ENCODE results near the gene NR4A1. TPM values are rescaled to one million over a fixed set of nuclear protein-coding genes. Genes with fewer than 3 reads are reported as not detected.

The NR4A1 gene
- total and polyA plus RNA-seq, 2 experiments from 2014 or later, result 13.7 to 24.1 TPM

DNA sequence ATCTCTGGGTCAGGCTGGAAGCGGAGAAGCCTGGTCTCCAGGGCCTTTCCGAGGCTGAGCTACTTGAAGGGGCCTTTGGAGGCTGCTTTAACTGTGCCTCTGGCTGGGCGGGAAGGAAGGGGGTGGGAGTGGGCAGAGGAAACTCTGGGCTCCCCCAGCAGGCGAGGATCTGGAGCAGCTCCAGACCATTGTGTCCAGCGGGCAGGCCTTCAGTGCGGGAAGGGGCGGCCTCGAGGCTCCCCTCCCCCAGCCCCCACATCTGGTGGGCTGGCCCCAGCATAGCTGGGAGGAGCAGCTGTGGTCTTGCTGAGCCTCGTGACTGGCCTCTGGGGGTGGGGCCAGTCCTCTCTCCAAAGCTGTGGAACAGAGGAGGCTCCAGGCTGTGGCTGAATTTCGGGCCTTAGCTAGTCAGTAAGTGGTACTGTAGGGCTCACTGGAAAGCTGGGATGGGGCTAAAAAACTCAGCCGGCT is 41.1 kb upstream of the NR4A1 start:
- TF ChIP-seq CTCF (IDR thresholded peaks at IDR 0.05; ENCODE audit: low read depth, low read length), result no peak
- Histone ChIP-seq H3K4me1 (ENCODE audit: low read depth) (peaks cover 17% of the 10 kb centered on the region), H3K4me3 (no peak overlapping the region), H3K36me3 (no peaks in the 10 kb centered on the region), H3K27me3 (peaks cover 23% of the 10 kb centered on the region), H3K27ac (peak overlapping the region; percentile 76), H3K9me3 (ENCODE audit: low read depth) (no peaks in the 10 kb centered on the region)
- peak; percentile 91 to 98 for DNase-seq (ENCODE audit: low read depth in 1 of 2, low spot score in 1 of 2)

- Histone ChIP-seq H3K4me1 (ENCODE audit: low read depth) (peaks cover 17% of the 10 kb centered on the region), H3K27ac (peak overlapping the region; percentile 76), H3K4me3 (no peak overlapping the region), H3K9me3 (ENCODE audit: low read depth) (no peaks in the 10 kb centered on the region), H3K27me3 (peaks cover 28% of the 10 kb centered on the region), H3K36me3 (no peaks in the 10 kb centered on the region)
- DNase-seq (ENCODE audit: low read depth in 1 of 2, low spot score in 1 of 2), result no peak
- no peak for TF ChIP-seq CTCF (IDR thresholded peaks at IDR 0.05; ENCODE audit: low read depth, low read length)
Measured at GRCh38 chr12:52010692-52011601, 40.3 kb upstream of the NR4A1 start.

- no peak overlapping the region for H3K27ac ChIP-seq
- H3K4me3 ChIP-seq, result no peak overlapping the region
- H3K4me1 ChIP-seq (ENCODE audit: low read depth), result peaks cover 17% of the 10 kb centered on the region
- H3K27me3 ChIP-seq, result peaks cover 28% of the 10 kb centered on the region
- TF ChIP-seq CTCF (IDR thresholded peaks at IDR 0.05; ENCODE audit: low read depth, low read length), result no peak
- H3K36me3 ChIP-seq, result no peaks in the 10 kb centered on the region
- H3K9me3 ChIP-seq (ENCODE audit: low read depth), result no peaks in the 10 kb centered on the region
- DNase-seq (ENCODE audit: low read depth in 1 of 2, low spot score in 1 of 2), result no peak
Measured at GRCh38 chr12:52011602-52012214, 39.5 kb upstream of the NR4A1 start.

- Histone ChIP-seq H3K4me1 (ENCODE audit: low read depth) (peaks cover 17% of the 10 kb centered on the region), H3K27ac (no peak overlapping the region), H3K36me3 (no peaks in the 10 kb centered on the region), H3K4me3 (no peak overlapping the region), H3K9me3 (ENCODE audit: low read depth) (no peaks in the 10 kb centered on the region), H3K27me3 (peaks cover 17% of the 10 kb centered on the region)
- no peak for DNase-seq (ENCODE audit: low read depth in 1 of 2, low spot score in 1 of 2)
- no peak for TF ChIP-seq CTCF (IDR thresholded peaks at IDR 0.05; ENCODE audit: low read depth, low read length)
Measured at GRCh38 chr12:52013626-52014310, 37.5 kb upstream of the NR4A1 start.

All from cardiac muscle cell (in vitro differentiated cells and primary cell).